WTC11 (cell line): ENCODE results near the gene PRKN. TPM values are rescaled to one million over a fixed set of nuclear protein-coding genes. Genes with fewer than 3 reads are reported as not detected.

ENCODE experiments used
- ATAC-seq: fragments of 200-7000 bp; cut with Tn5 transposase; 2 replicates; pipeline ENCODE4 v1.10.0; 2021; ENCODE audit warnings: mild to moderate bottlenecking, moderate library complexity
- CTCF ChIA-PET: fragments of 300-600 bp; sonication (Branson Sonifier 250); formaldehyde crosslinking; loops from one replicate; lab custom pipeline; 2021; ENCODE audit warnings: antibody characterized with exemption; lab: Charles Lee
- POLR2A ChIA-PET: fragments of 350-600 bp; sonication (Branson Sonifier 250); formaldehyde crosslinking; loops from one replicate; lab custom pipeline; 2021; ENCODE audit warnings: antibody characterized with exemption; lab: Charles Lee
- DNase-seq: peaks from one replicate; pipeline ENCODE4 v3.0.0; 2021; ENCODE audit warnings: low spot score
- H3K27ac Mint-ChIP-seq: 2 replicates; pipeline ENCODE4 v1.8.0; 2021; ENCODE audit warnings: mixed read lengths
- H3K27me3 Mint-ChIP-seq: 2 replicates; pipeline ENCODE4 v1.8.0; 2021; ENCODE audit warnings: low read depth, mild to moderate bottlenecking, moderate library complexity, mixed read lengths
- H3K36me3 Mint-ChIP-seq: 2 replicates; pipeline ENCODE4 v1.8.0; 2021; ENCODE audit warnings: mixed read lengths
- H3K4me1 Mint-ChIP-seq: 2 replicates; pipeline ENCODE4 v1.8.0; 2022; ENCODE audit warnings: mixed read lengths
- H3K4me3 Mint-ChIP-seq: 2 replicates; pipeline ENCODE4 v1.8.0; 2021; ENCODE audit warnings: mild to moderate bottlenecking, moderate library complexity, mixed read lengths
- H3K9me3 Mint-ChIP-seq: 2 replicates; pipeline ENCODE4 v1.8.0; 2021; ENCODE audit warnings: mixed read lengths
- ARID4B ChIP-seq: sonication (generic); formaldehyde crosslinking; IDR thresholded peaks from 2 replicates; pipeline ENCODE4 v1.8.0; 2023; ENCODE audit warnings: missing genetic modification reagents, mild to moderate bottlenecking, borderline replicate concordance
- ATF2 ChIP-seq: sonication (generic); formaldehyde crosslinking; IDR thresholded peaks from 2 replicates; pipeline ENCODE4 v1.8.1; 2022; ENCODE audit warnings: low read depth, missing genetic modification reagents, borderline replicate concordance
- CREM ChIP-seq: sonication (generic); formaldehyde crosslinking; IDR thresholded peaks from 2 replicates; pipeline ENCODE4 v1.8.1; 2022; ENCODE audit warnings: mild to moderate bottlenecking, missing genetic modification reagents, moderate library complexity
- E2F4 ChIP-seq: sonication (generic); formaldehyde crosslinking; IDR thresholded peaks from 2 replicates; pipeline ENCODE4 v1.8.1; 2022; ENCODE audit warnings: low read depth, mild to moderate bottlenecking, moderate library complexity, missing genetic modification reagents, borderline replicate concordance
- E2F5 ChIP-seq: sonication (generic); formaldehyde crosslinking; IDR thresholded peaks from 2 replicates; pipeline ENCODE4 v1.8.1; 2022; ENCODE audit warnings: mild to moderate bottlenecking, moderate library complexity, missing genetic modification reagents
- FOXP1 ChIP-seq: sonication (generic); formaldehyde crosslinking; IDR thresholded peaks from 2 replicates; pipeline ENCODE4 v1.8.0; 2022; ENCODE audit warnings: missing genetic modification reagents, mild to moderate bottlenecking, moderate library complexity, borderline replicate concordance
- GABPB1 ChIP-seq: sonication (generic); formaldehyde crosslinking; IDR thresholded peaks from 2 replicates; pipeline ENCODE4 v1.8.1; 2023; ENCODE audit warnings: mild to moderate bottlenecking, missing genetic modification reagents
- GRHL2 ChIP-seq: fragments of 250-450 bp; sonication (Bioruptor Pico); IDR thresholded peaks from 2 replicates; pipeline ENCODE4 v1.8.0; 2022; ENCODE audit warnings: mild to moderate bottlenecking, moderate library complexity; ENCODE audit not compliant: insufficient replicate concordance, severe bottlenecking
- HMGA2 ChIP-seq: fragments of 250-450 bp; sonication (Bioruptor Pico); IDR thresholded peaks from 2 replicates; pipeline ENCODE4 v1.4.0; 2021; ENCODE audit warnings: mild to moderate bottlenecking, moderate library complexity
- JUN ChIP-seq: sonication (generic); formaldehyde crosslinking; IDR thresholded peaks from 2 replicates; pipeline ENCODE4 v1.8.0; 2023; ENCODE audit warnings: mild to moderate bottlenecking, missing genetic modification reagents
- MXD4 ChIP-seq: fragments of 250-450 bp; sonication (Bioruptor Pico); IDR thresholded peaks from 2 replicates; pipeline ENCODE4 v1.8.0; 2021; ENCODE audit warnings: mild to moderate bottlenecking, moderate library complexity, borderline replicate concordance
- NFYB ChIP-seq: sonication (generic); formaldehyde crosslinking; conservative IDR thresholded peaks from 2 replicates; pipeline ENCODE4 v1.8.0; 2022; ENCODE audit warnings: low read depth, missing genetic modification reagents
- NR1H2 ChIP-seq: sonication (generic); formaldehyde crosslinking; IDR thresholded peaks from 2 replicates; pipeline ENCODE4 v1.9.0; 2021; ENCODE audit warnings: mild to moderate bottlenecking, moderate library complexity, missing genetic modification reagents
- OVOL2 ChIP-seq: fragments of 250-450 bp; sonication (Bioruptor Pico); IDR thresholded peaks from 2 replicates; pipeline ENCODE4 v1.9.0; 2021; ENCODE audit warnings: mild to moderate bottlenecking, borderline replicate concordance
- RELA ChIP-seq: sonication (generic); formaldehyde crosslinking; IDR thresholded peaks from 2 replicates; pipeline ENCODE4 v1.8.1; 2022; ENCODE audit warnings: missing genetic modification reagents, mild to moderate bottlenecking, borderline replicate concordance
- SOX15 ChIP-seq: fragments of 250-450 bp; sonication (Bioruptor Pico); IDR thresholded peaks from 2 replicates; pipeline ENCODE4 v1.9.0; 2021; ENCODE audit warnings: mild to moderate bottlenecking
- SP1 ChIP-seq: sonication (generic); formaldehyde crosslinking; conservative IDR thresholded peaks from 2 replicates; pipeline ENCODE4 v1.8.1; 2022; ENCODE audit warnings: missing genetic modification reagents
- STAT6 ChIP-seq: sonication (generic); formaldehyde crosslinking; conservative IDR thresholded peaks from 2 replicates; pipeline ENCODE4 v1.8.1; 2023; ENCODE audit warnings: mild to moderate bottlenecking, low read depth, missing genetic modification reagents, moderate library complexity
- ZMAT4 ChIP-seq: fragments of 250-450 bp; sonication (Bioruptor Pico); IDR thresholded peaks from 2 replicates; pipeline ENCODE4 v1.9.0; 2021; ENCODE audit warnings: mild to moderate bottlenecking
- ZNF121 ChIP-seq: sonication (generic); formaldehyde crosslinking; IDR thresholded peaks from 2 replicates; pipeline ENCODE4 v1.8.0; 2023; ENCODE audit warnings: missing genetic modification reagents
- ZNF138 ChIP-seq: sonication (generic); formaldehyde crosslinking; conservative IDR thresholded peaks from 2 replicates; pipeline ENCODE4 v1.8.1; 2022; ENCODE audit warnings: mild to moderate bottlenecking, moderate library complexity, missing genetic modification reagents
- ZNF219 ChIP-seq: sonication (generic); formaldehyde crosslinking; IDR thresholded peaks from 2 replicates; pipeline ENCODE4 v1.8.0; 2023; ENCODE audit warnings: missing genetic modification reagents, mild to moderate bottlenecking, borderline replicate concordance
- ZNF416 ChIP-seq: fragments of 250-450 bp; sonication (Bioruptor Pico); IDR thresholded peaks from 2 replicates; pipeline ENCODE4 v1.9.0; 2021; ENCODE audit warnings: mild to moderate bottlenecking, inconsistent platforms
- ZNF423 ChIP-seq: fragments of 250-450 bp; sonication (Bioruptor Pico); IDR thresholded peaks from 2 replicates; pipeline ENCODE4 v2.1.2; 2022; ENCODE audit warnings: mild to moderate bottlenecking, moderate library complexity
- total RNA-seq: library from RNA; stranded (reverse); gene quantifications from 3 replicates; pipeline ENCODE4 v1.2.3, GENCODE V29; 2021

The PRKN gene
- total RNA-seq, 1 experiment from 2014 or later = 0.59 TPM

- no peaks in the 10 kb centered on the region for H3K36me3 Mint-ChIP-seq
- no peak overlapping the region for H3K4me3 Mint-ChIP-seq
- DNase-seq (no peak), ATAC-seq (no peak)
- no peak overlapping the region for H3K27ac Mint-ChIP-seq
- 0 out of 2 replicates have a peak, but pooled peaks cover 2% of the 10 kb centered on the region for H3K4me1 Mint-ChIP-seq
- CTCF ChIA-PET = no interaction called here
- 0 out of 2 replicates have a peak, but pooled peaks cover 4% of the 10 kb centered on the region for H3K9me3 Mint-ChIP-seq
- POLR2A ChIA-PET = no interaction called here
- TF ChIP-seq ZNF219 (CRISPR knock-in tag) = no peak
- TF ChIP-seq SOX15 (CRISPR knock-in tag) = no peak
- TF ChIP-seq E2F4 (CRISPR knock-in tag) = no peak
- TF ChIP-seq OVOL2 (CRISPR knock-in tag) = no peak
- TF ChIP-seq ZNF423 (CRISPR knock-in tag) = no peak
- TF ChIP-seq RELA (CRISPR knock-in tag) = no peak
- no peak for TF ChIP-seq CREM (CRISPR knock-in tag)
- TF ChIP-seq SP1 = no peak
- no peak for TF ChIP-seq FOXP1 (CRISPR knock-in tag)
- no peak for TF ChIP-seq HMGA2
- TF ChIP-seq ZNF121 (CRISPR knock-in tag) = no peak
- TF ChIP-seq ZNF416 (CRISPR knock-in tag) = no peak
- H3K27me3 Mint-ChIP-seq = no peaks in the 10 kb centered on the region
Measured at GRCh38 chr6:161744211-161745067, 983.1 kb downstream of the PRKN start.

GRCh38 chr6:161743509-161744178, 983.9 kb downstream of the PRKN start:
- Mint-ChIP-seq H3K9me3 (0 out of 2 replicates have a peak, but pooled peaks cover 4% of the 10 kb centered on the region), H3K4me3 (no peak overlapping the region), H3K27me3 (no peaks in the 10 kb centered on the region), H3K27ac (no peak overlapping the region), H3K4me1 (0 out of 2 replicates have a peak, but pooled peaks cover 2% of the 10 kb centered on the region), H3K36me3 (no peaks in the 10 kb centered on the region)
- POLR2A ChIA-PET = no interaction called here
- DNase-seq = no peak
- ATAC-seq = no peak
- CTCF ChIA-PET = no interaction called here
- TF ChIP-seq GRHL2 (CRISPR knock-in tag) = no peak
- TF ChIP-seq ZNF138 = no peak
- TF ChIP-seq NR1H2 (CRISPR knock-in tag) = no peak
- TF ChIP-seq GABPB1 (CRISPR knock-in tag) = no peak
- TF ChIP-seq JUN = no peak
- TF ChIP-seq ZMAT4 (CRISPR knock-in tag) = no peak
- TF ChIP-seq ATF2 (CRISPR knock-in tag) = no peak
- no peak for TF ChIP-seq E2F5 (CRISPR knock-in tag)
- TF ChIP-seq MXD4 (CRISPR knock-in tag) = no peak
- no peak for TF ChIP-seq NFYB (CRISPR knock-in tag)
- TF ChIP-seq STAT6 (CRISPR knock-in tag) = no peak
- no peak for TF ChIP-seq ARID4B
